Cardiac septum (tissue), 1 donor: ENCODE measurements around the gene POU3F1. TPM values are rescaled to one million over a fixed set of nuclear protein-coding genes. Genes with fewer than 3 reads are reported as not detected.

ENCODE experiments used
- DNase-seq: peaks from one replicate; pipeline ENCODE4 v3.0.0-alpha.2; 2020; ENCODE audit warnings: low spot score
- intact Hi-C: fragments of 100-400 bp; cut with DNase I; formaldehyde crosslinking; loops from one replicate; pipeline ENCODE4 v1.14.0; 2022
- total RNA-seq: library from RNA; stranded (reverse); fragmentation: NEBNext Ultra II Directional; extraction: Animal tissue kit (Norgen Biotek cat#: 25700); gene quantifications from one replicate; pipeline ENCODE4 v1.2.1, GENCODE V29; 2021
- donor health status: DM: no; HTN: no; CAD: no.

Gene POU3F1
- total RNA-seq, 1 donor from 2014 or later: not detected

DNA sequence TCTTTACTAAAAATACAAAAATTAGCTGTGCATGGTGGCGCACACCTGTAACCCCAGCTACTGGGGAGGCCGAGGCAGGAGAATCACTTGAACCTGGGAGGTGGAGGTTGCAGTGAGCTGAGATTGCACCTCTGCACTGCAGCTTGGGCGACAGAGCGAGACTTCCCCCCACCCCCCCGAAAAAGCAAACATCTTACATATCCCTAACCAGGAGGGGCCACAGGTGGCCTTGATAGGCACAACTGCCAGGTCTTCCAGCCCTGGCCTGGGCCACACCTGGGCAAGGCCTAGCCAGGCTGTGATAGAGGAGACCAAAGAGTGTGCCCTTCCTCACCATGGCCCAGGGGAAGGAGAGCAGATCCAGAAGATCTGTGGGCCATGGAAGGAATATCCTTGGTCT, 28.6 kb upstream of the POU3F1 start:
- intact Hi-C loops: no loop called here
- DNase-seq: no peak

- no peak for DNase-seq
- intact Hi-C loops: no loop called here
These were observed 27.7 kb upstream of the POU3F1 start for GRCh38 chr1:38074302-38074677.

DNA sequence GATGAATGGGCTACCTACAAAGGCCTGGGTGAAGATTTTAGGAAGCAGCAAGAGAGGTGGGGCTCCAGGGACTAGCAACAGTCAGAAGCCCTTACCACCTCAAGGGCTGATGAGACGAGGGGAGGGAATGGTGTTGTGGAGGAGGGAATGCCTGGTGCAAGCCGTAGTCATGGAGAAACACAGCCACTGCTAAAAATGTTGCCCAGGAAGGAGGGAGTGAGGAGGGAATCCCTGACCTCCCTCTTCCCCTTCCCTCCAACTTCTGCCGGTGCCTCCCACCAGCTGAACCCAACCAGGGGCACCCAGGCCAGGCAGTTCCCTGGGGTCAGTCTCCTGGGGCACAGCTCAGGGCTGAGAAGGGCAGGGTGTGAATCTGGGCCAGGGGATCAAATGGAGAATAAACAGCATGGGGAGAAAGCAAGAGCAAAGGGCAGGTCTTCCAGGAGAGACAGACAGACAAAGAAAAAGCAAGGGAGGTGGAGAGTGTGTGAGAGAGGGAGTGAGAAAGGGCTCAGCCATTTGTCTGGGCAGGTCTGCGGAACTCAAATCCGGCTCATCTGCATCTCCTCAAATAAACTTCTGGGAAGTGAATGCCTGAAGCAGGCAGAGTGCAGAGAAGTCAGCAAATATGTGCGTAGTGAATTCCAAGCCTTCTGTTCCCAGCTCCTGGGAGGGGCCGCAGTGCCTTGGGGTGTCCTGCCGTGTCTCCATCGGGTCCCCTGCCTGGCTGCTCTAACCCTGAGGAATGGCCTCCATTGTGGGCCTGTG, 27.1 kb upstream of the POU3F1 start:
- intact Hi-C loops: no loop called here
- DNase-seq: no peak

DNA sequence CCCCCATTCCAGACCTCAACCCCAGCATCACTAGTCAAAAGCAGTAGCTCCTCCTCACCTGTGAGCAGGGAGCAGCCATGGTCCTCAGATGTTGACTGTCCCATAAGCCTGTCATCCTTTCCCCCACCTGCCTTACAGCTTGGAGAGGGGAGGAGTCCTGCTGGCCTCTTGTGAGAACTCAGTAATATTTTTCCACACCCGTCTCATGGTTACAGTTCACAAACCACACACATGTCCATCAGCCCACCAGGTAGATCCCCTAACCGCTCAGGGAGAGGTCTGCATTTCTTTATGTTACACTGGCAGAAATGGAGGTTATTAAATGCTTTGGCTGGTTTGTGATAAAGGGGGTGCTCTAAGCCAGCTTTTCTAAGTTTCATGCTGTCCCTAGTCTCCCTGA, 26.3 kb upstream of the POU3F1 start:
- DNase-seq: no peak
- intact Hi-C loops: no loop called here

DNA sequence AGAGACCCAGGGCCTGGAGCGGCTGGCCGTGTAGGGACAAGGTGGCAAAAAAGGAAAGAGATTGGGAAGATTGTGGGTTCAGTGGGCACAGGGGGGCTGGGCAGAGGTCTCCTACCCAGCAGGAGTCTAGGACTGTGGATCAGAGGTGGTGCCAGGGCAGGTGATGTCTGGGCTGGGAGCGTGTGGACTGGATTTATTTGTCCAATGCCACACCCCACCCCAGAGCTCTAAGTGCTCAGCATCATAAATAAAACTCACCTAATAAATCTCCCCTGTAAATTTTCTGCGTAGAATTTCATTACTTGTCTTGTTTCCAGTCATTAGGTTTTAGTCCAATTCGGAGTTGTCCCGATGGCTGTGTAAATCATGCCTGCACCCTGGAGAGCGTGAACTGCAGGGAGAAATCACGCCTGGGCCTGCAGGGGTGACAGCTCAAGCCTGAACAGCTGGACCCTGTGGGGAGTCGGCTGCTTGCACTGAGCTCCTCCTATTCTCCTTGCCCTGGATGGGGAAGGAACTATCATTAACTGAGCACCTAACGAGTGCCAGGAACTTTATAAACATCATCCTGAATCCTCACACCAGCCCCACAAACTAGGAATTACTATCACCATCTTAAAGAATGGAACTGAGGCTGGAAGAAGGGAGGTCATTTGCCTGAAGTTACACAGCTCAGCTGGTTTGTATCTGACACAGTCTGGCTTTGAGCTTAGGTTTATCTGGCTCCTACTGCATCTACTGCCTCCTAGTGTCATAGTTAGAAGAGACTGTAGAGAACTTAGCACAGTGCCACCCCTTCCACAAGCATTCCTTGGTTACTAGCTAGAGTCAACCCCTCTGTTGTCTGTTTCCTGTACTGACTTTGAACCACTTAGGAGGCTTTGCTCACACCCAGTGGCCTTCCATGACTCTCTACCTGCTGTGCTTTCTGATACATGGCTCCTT, 25.0 kb upstream of the POU3F1 start:
- intact Hi-C loops: no loop called here
- no peak for DNase-seq

GRCh38 chr1:38068980-38069340, 22.4 kb upstream of the POU3F1 start:
- no peak for DNase-seq
- intact Hi-C loops: no loop called here

DNA sequence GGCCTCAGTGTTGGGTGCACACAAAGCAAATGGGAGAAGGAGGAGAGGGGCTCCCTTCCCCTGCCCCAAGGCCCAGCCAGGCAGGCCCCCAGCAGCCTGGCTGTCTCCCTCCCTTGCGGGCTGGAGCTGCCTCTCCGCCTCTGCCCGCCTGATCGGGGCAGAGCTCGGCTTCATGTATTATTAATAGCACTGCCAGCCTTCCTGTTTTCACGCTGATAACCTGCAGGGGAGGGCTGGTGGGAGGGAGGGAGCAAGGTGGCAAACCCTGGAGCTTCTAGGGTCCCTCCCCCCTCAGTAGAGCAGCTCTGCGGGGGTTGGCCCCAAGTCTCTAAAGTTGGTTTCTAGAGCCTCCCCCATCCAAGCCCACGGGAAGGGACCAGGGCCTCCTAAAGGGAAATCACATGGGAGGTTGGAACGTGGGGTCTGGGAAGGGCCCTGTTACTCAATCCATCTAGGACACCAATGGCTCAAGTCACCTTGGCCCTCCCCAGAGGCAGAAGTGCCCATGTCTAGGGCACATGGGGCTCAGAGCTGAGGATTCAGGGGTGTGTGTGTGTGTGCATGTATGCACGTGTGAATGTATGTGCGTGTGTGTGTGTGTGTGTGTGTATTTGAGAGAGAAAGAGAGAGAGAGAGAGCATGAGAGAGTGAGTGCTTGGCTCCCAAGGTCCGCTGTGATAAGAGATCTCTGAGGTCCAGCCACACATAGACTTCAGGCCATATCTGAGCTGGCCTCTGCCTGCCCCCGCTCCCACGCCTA, 21.8 kb upstream of the POU3F1 start:
- intact Hi-C loops: no loop called here
- DNase-seq: no peak

DNA sequence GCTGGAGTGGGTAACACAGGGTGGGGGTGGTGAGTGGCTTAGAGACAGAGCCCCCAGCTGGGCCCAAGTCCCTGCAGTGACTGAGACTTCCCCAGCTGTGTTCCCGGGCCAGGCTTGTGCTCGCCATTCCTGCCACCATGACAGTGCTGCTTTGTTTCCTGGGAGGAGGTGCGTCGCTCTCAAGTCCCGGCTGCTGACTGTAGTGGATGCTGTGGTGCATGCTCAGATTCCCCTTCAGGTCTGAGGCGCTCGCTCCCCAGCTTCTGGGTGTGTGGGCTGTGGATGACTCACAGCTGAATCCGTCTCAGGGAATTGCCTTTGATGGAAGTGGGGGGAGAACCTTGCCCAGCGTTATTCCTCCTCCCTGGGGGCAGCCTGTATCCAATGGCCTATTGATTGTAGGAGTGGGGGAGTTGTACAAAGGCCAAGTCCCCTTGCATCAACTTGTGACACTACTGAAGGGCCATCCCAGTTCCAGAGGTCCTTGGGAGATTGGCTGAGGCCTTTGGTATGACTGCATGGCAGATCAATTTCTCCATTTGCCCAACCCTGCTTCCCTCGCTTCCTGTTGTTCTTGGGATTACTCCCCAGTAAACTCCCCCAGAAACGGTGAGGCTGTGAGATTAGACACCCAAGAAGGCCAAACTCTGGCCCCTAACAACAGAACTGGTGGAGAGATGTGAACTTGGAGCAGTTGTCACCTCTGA, 17.8 kb upstream of the POU3F1 start:
- intact Hi-C loops: no loop called here
- no peak for DNase-seq

GRCh38 chr1:38063616-38064015, 17.0 kb upstream of the POU3F1 start:
- DNase-seq: no peak
- intact Hi-C loops: no loop called here

DNA sequence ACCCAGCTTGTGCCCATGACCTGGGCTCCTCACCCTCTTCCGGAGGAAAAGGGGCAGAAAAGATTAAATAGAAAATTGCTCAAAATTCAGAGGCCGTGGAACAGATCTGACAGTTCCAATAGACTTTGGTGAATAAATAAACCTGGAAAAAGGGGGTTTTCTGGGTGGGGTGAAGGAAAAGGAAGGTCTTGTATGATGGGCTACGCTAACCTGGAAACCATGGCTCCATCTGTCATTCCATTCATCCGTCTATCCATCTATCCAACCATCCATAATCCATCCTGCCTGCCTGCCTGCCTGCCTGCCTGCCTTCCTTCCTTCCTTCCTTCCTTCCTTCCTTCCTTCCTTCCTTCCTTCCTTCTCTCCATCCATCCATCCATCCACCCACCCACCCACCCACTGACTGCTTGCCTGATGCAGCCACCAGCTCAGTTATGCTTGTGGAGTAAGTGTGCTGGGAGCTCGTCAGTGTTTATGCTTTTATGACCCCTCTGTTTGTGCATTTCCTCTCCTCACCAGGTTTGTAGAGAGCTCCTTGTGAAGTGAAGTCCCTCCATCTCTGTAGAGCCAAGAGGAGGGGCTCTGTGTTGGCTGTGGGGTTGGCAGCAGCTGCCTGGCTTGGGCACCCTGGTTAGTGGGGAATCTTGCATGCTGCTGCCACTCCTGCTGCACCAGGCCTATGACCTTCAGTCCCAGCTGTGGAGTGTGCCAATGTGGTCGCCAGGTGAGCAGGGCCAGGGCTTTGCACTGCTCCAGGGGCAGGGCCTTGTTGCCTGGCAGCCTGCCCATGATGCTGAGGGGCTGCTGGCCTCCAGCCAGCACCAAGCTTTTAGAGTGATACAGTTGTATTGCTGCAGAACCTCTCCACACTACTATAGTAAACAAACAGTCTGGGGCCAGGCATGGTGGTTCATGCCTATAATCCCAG, 16.0 kb upstream of the POU3F1 start:
- no peak for DNase-seq
- intact Hi-C loops: no loop called here

DNA sequence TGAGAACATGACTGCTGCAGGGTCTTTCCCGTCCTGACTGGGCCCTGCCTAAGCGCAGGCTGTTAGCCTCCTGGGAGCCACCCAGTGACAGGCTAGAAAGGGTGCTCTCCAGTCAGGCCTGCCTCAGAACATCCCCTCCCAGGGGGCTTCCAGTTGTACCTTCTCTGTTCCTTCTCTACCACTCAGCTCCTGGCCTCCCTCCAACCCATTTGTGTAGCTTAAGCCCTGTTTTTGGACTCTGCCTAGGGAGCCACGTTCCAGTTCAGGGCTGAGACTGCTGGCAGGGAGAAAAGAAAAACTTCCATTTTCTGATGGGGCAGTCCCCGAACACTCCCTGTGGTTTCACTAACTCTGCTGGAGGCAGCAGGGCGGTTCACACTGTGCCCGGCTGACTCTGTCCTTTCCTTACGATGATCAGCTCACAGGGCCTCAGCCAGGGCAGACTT, 15.3 kb upstream of the POU3F1 start:
- intact Hi-C loops: no loop called here
- no peak for DNase-seq

DNA sequence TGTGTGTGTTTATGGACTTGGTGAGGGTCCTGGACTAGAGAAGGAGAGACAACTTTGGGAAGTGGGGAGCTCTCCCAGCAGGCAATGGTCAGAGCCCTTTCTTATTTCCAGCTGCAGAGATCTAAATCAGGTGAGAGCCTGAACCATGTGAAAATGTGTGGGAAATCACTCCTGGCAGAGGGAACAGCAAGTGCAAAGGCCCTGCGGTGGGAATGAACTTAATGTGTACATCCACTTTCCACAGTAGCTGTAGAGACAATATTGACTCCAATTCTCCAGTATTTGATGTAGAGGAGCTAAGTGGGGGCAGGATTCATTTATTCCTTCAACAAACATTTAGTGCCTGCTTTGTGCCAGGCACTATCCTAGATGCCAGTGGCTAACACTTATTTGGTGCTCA, 14.7 kb upstream of the POU3F1 start:
- no peak for DNase-seq
- intact Hi-C loops: no loop called here

GRCh38 chr1:38060498-38060897, 13.9 kb upstream of the POU3F1 start:
- intact Hi-C loops: no loop called here
- DNase-seq: no peak

- intact Hi-C loops: no loop called here
- DNase-seq: no peak
These were observed 13.2 kb upstream of the POU3F1 start for GRCh38 chr1:38059635-38060250.

GRCh38 chr1:38055965-38056364, 9.4 kb upstream of the POU3F1 start:
- intact Hi-C loops: no loop called here
- no peak for DNase-seq

GRCh38 chr1:38055398-38055797, 8.8 kb upstream of the POU3F1 start:
- DNase-seq: no peak
- intact Hi-C loops: no loop called here

DNA sequence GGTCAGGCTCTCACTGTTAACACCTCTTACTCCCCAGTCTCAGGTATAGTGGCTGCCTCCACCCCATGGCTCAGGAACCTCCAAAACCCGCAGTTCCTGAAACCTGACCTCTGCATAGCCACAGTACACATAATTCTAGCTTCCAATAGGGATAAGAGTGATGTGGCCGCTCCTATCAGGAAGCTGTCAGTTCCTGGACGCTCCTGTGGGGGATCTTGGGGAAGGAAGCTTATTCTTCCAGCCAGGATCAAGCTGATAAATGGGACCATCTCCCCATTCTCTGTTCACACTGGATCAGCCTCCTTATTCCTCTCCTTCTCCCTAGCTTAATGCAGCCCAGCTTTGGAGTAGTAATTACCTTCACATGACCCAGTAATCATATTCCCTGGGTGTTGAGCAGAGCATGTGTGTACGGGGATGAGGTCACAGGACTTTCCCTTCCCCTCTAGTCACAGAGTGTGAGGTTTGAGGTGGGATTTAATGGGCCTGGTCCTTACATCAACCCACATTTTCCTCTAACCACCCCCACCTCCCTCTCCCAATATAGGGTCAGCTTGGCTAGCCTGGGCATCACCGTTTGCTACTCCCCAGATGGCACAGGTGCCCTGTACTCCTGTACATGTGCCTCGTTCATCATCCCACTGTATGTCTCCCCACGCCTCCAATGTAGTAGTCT, 7.0 kb upstream of the POU3F1 start:
- intact Hi-C loops: no loop called here
- DNase-seq: no peak
